DOHH2 (cell line): Measurements from ENCODE around the gene FAM174A.

Source experiments
- H3F3A ChIP-seq: fragments of 200-600 bp; sonication (generic), shearing (Covaris generic); 2 replicates; pipeline ENCODE4 v1.6.0; 2016; ENCODE audit warnings: antibody characterized with exemption, mild to moderate bottlenecking; ENCODE audit not compliant: control insufficient read depth, insufficient read depth
- H3K27ac ChIP-seq: fragments of 200-600 bp; sonication (generic); 2 replicates; pipeline ENCODE4 v1.5.1; 2014; ENCODE audit warnings: low read depth, mild to moderate bottlenecking, low read length, moderate library complexity
- H3K27me3 ChIP-seq: fragments of 200-600 bp; sonication (generic); 2 replicates; pipeline ENCODE4 v1.6.1; 2014; ENCODE audit warnings: mild to moderate bottlenecking, low read length, mixed read lengths; ENCODE audit not compliant: control insufficient read depth
- H3K36me3 ChIP-seq: fragments of 200-600 bp; sonication (generic); 2 replicates; pipeline ENCODE4 v1.6.1; 2014; ENCODE audit warnings: mild to moderate bottlenecking, low read length, moderate library complexity, mixed read lengths; ENCODE audit not compliant: control insufficient read depth
- H3K4me1 ChIP-seq: fragments of 200-600 bp; sonication (generic); 2 replicates; pipeline ENCODE4 v1.6.1; 2014; ENCODE audit warnings: mild to moderate bottlenecking, low read length, mixed read lengths; ENCODE audit not compliant: control insufficient read depth
- H3K4me2 ChIP-seq: fragments of 200-600 bp; sonication (generic); 2 replicates; pipeline ENCODE4 v1.6.0; 2014; ENCODE audit warnings: mild to moderate bottlenecking, low read length, moderate library complexity
- H3K4me3 ChIP-seq: fragments of 200-600 bp; sonication (generic); 2 replicates; pipeline ENCODE4 v1.5.1; 2014; ENCODE audit warnings: mild to moderate bottlenecking, low read length, mixed read lengths
- H3K79me2 ChIP-seq: fragments of 200-600 bp; sonication (generic); 2 replicates; pipeline ENCODE4 v1.6.1; 2014; ENCODE audit warnings: mild to moderate bottlenecking, low read length, mixed read lengths; ENCODE audit not compliant: control insufficient read depth
- H3K9me2 ChIP-seq: fragments of 200-600 bp; sonication (generic); replicated peaks from 2 replicates; pipeline ENCODE4 v1.6.1; 2014; ENCODE audit warnings: mild to moderate bottlenecking, low read length, mixed read lengths; ENCODE audit not compliant: control insufficient read depth
- H3K9me3 ChIP-seq: fragments of 200-600 bp; sonication (generic); 2 replicates; pipeline ENCODE4 v1.6.1; 2014; ENCODE audit warnings: antibody characterized with exemption, low read length, mixed read lengths; ENCODE audit not compliant: control insufficient read depth, insufficient read depth
- H4K20me1 ChIP-seq: fragments of 200-600 bp; sonication (generic); 2 replicates; pipeline ENCODE4 v1.6.0; 2014; ENCODE audit warnings: low read depth, mild to moderate bottlenecking, antibody characterized with exemption, low read length, moderate library complexity; ENCODE audit not compliant: control insufficient read depth, insufficient read depth
- EZH2phosphoT487 ChIP-seq: fragments of 200-600 bp; sonication (generic); IDR thresholded peaks from 2 replicates; pipeline ENCODE4 v1.6.1; 2017; ENCODE audit warnings: borderline replicate concordance, mild to moderate bottlenecking, antibody characterized with exemption, low read length, moderate library complexity, mixed read lengths
- TF ChIP-seq, protein P1 (sequence below): fragments of 200-600 bp; sonication (generic); IDR thresholded peaks from one replicate; pipeline ENCODE4 v1.5.1; 2014; ENCODE audit warnings: antibody characterized with exemption, mild to moderate bottlenecking, low read depth, low read length; ENCODE audit not compliant: poor library complexity, severe bottlenecking

The FAM174A gene

GRCh38 chr5:100535060-100536005 lies at the start of gene FAM174A:
TSS of gene FAM174A (plus strand) at chr5:100535374. CDS start at chr5:100535531, 157 bp downstream.
- Histone ChIP-seq H3K27me3 (no peaks in the 10 kb centered on the region), H3F3A (no peaks in the 10 kb centered on the region), H3K4me1 (peaks cover 12% of the 10 kb centered on the region), H3K9me3 (peaks cover 7% of the 10 kb centered on the region; the same call in 1 of the 2 replicates), H3K4me3 (peak within 1 kb of the TSS; percentile 83), H3K36me3 (no peaks in the 10 kb centered on the region), H3K4me2 (peak within 1 kb of the TSS; percentile 65), H4K20me1 (no peaks in the 10 kb centered on the region), H3K27ac (peak within 1 kb of the TSS; percentile 8; the same call in 1 of the 2 replicates), H3K9me2 (no peaks in the 10 kb centered on the region), H3K79me2 (peaks cover 2% of the 10 kb centered on the region)
- TF ChIP-seq, protein P1, sequence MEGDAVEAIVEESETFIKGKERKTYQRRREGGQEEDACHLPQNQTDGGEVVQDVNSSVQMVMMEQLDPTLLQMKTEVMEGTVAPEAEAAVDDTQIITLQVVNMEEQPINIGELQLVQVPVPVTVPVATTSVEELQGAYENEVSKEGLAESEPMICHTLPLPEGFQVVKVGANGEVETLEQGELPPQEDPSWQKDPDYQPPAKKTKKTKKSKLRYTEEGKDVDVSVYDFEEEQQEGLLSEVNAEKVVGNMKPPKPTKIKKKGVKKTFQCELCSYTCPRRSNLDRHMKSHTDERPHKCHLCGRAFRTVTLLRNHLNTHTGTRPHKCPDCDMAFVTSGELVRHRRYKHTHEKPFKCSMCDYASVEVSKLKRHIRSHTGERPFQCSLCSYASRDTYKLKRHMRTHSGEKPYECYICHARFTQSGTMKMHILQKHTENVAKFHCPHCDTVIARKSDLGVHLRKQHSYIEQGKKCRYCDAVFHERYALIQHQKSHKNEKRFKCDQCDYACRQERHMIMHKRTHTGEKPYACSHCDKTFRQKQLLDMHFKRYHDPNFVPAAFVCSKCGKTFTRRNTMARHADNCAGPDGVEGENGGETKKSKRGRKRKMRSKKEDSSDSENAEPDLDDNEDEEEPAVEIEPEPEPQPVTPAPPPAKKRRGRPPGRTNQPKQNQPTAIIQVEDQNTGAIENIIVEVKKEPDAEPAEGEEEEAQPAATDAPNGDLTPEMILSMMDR = no peak
- no peak for TF ChIP-seq EZH2phosphoT487

GRCh38 chr5:100493996-100494395 lies 41.2 kb upstream of the FAM174A start:
- H3K4me1 ChIP-seq = no peaks in the 10 kb centered on the region
- no peaks in the 10 kb centered on the region for H3F3A ChIP-seq
- H3K36me3 ChIP-seq = no peaks in the 10 kb centered on the region
- H3K9me3 ChIP-seq = no peaks in the 10 kb centered on the region
- no peaks in the 10 kb centered on the region for H3K27me3 ChIP-seq
- TF ChIP-seq, protein P1 = no peak
- no peak for TF ChIP-seq EZH2phosphoT487
- H3K27ac ChIP-seq = no peak overlapping the region
- no peaks in the 10 kb centered on the region for H4K20me1 ChIP-seq
- H3K79me2 ChIP-seq = no peaks in the 10 kb centered on the region
- no peak overlapping the region for H3K4me3 ChIP-seq
- no peaks in the 10 kb centered on the region for H3K9me2 ChIP-seq
- no peak overlapping the region for H3K4me2 ChIP-seq

- TF ChIP-seq EZH2phosphoT487 = no peak
- TF ChIP-seq, protein P1 = no peak
- Histone ChIP-seq H3K27ac (no peak overlapping the region), H3K4me2 (no peak overlapping the region), H3K9me2 (no peaks in the 10 kb centered on the region), H3K9me3 (no peaks in the 10 kb centered on the region), H3K27me3 (no peaks in the 10 kb centered on the region), H3K4me1 (no peaks in the 10 kb centered on the region), H3K79me2 (no peaks in the 10 kb centered on the region), H3K36me3 (no peaks in the 10 kb centered on the region), H3F3A (no peaks in the 10 kb centered on the region), H4K20me1 (no peaks in the 10 kb centered on the region), H3K4me3 (no peak overlapping the region)
These were observed 38.9 kb upstream of the FAM174A start for GRCh38 chr5:100496296-100496695.
